GM21515 (cell line): Measurements from ENCODE around the gene ASB18.

Experiments
- ATAC-seq: cut with Tn5 transposase; IDR thresholded peaks from one replicate; pipeline ENCODE4 v1.9.1; 2021; ENCODE audit not compliant: unreplicated experiment

The ASB18 gene

GRCh38 chr2:236244256-236244655 is 19.9 kb downstream of the ASB18 start:
- ATAC-seq, result no peak

GRCh38 chr2:236242057-236242495 is 22.1 kb downstream of the ASB18 start:
- no peak for ATAC-seq

GRCh38 chr2:236241181-236242056 is 22.8 kb downstream of the ASB18 start:
- no peak for ATAC-seq

GRCh38 chr2:236240228-236240990 is 23.8 kb downstream of the ASB18 start:
- ATAC-seq, result no peak

- no peak for ATAC-seq
Observed at GRCh38 chr2:236239276-236240065, 24.7 kb downstream of the ASB18 start.

GRCh38 chr2:236238751-236239150 is 25.5 kb downstream of the ASB18 start:
- no peak for ATAC-seq

GRCh38 chr2:236237468-236238190 is 26.6 kb downstream of the ASB18 start:
- no peak for ATAC-seq

GRCh38 chr2:236236559-236237452 is 27.4 kb downstream of the ASB18 start:
- ATAC-seq, result no peak

- no peak for ATAC-seq
Observed at GRCh38 chr2:236229186-236229585, 35.0 kb downstream of the ASB18 start.

GRCh38 chr2:236223675-236224074 is 40.5 kb downstream of the ASB18 start:
- ATAC-seq, result no peak

- ATAC-seq, result no peak
Observed at GRCh38 chr2:236221798-236222197, 42.4 kb downstream of the ASB18 start.

- ATAC-seq, result no peak
Observed at GRCh38 chr2:236219411-236219810, 44.8 kb downstream of the ASB18 start.

- no peak for ATAC-seq
Observed at GRCh38 chr2:236217926-236218325, 46.3 kb downstream of the ASB18 start.

- no peak for ATAC-seq
Observed at GRCh38 chr2:236216711-236217110, 47.5 kb downstream of the ASB18 start.

- ATAC-seq, result no peak
Observed at GRCh38 chr2:236215761-236216333, 48.4 kb downstream of the ASB18 start.

GRCh38 chr2:236215196-236215595 is 49.0 kb downstream of the ASB18 start:
- no peak for ATAC-seq

- no peak for ATAC-seq
Observed at GRCh38 chr2:236214376-236214995, 49.7 kb downstream of the ASB18 start.

GRCh38 chr2:236211296-236211695 is 52.9 kb downstream of the ASB18 start:
- no peak for ATAC-seq

- ATAC-seq, result no peak
Observed at GRCh38 chr2:236210536-236210935, 53.7 kb downstream of the ASB18 start.
